Measurements from ENCODE around the gene PLAC8.
"Not testable (repeated sequence)": the region's sequence is repeated elsewhere in the genome, so short reads cannot be mapped to it uniquely, and the experiment has no call there.

Gene PLAC8

DNA sequence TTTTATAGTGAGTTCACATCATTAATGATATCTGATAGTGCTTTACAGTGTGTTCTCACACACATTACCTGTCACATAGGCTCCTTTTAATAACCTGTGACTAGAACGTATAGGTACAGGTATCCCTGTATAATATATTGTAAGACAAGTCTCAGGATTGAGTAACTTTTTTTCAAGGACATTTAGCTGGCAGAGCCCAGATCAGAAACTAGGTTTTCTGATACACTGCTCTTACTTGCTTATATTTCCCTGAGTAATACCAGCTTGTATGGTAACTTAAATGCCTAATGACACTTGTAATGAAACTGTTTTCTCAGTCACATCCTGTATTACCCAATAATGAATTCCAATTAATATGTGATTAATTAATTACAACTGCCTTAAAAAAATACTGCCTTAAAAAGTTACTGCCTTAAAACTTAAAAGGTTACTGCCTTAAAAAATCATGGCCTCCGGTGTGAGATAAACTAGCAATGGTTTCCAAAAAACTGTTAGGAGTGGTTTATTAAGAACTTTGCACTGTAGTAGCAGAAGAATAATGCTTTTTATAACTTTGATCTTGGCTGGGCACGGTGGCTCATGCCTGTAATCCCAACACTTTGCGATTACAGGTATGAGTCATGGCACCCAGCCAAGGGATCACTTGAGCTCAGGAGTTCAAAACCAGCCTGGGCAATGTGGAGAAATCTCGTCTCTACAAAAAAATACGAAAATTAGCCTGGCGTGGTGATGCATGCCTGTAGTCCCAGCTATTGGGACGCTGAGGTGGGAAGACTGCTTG is 67.6 kb downstream of the PLAC8 start:
- TF ChIP-seq, protein P1, sequence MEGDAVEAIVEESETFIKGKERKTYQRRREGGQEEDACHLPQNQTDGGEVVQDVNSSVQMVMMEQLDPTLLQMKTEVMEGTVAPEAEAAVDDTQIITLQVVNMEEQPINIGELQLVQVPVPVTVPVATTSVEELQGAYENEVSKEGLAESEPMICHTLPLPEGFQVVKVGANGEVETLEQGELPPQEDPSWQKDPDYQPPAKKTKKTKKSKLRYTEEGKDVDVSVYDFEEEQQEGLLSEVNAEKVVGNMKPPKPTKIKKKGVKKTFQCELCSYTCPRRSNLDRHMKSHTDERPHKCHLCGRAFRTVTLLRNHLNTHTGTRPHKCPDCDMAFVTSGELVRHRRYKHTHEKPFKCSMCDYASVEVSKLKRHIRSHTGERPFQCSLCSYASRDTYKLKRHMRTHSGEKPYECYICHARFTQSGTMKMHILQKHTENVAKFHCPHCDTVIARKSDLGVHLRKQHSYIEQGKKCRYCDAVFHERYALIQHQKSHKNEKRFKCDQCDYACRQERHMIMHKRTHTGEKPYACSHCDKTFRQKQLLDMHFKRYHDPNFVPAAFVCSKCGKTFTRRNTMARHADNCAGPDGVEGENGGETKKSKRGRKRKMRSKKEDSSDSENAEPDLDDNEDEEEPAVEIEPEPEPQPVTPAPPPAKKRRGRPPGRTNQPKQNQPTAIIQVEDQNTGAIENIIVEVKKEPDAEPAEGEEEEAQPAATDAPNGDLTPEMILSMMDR (IDR thresholded peaks at IDR 0.05; ENCODE audit: low read depth, low read length), result no peak
- no peak for DNase-seq (ENCODE audit: low read depth in 2 of 2)
- no peak overlapping the region for H3K4me3 ChIP-seq (replicated peaks in 1 of 2; ENCODE audit: low read depth in 2 of 2, low read length in 2 of 2)

DNA sequence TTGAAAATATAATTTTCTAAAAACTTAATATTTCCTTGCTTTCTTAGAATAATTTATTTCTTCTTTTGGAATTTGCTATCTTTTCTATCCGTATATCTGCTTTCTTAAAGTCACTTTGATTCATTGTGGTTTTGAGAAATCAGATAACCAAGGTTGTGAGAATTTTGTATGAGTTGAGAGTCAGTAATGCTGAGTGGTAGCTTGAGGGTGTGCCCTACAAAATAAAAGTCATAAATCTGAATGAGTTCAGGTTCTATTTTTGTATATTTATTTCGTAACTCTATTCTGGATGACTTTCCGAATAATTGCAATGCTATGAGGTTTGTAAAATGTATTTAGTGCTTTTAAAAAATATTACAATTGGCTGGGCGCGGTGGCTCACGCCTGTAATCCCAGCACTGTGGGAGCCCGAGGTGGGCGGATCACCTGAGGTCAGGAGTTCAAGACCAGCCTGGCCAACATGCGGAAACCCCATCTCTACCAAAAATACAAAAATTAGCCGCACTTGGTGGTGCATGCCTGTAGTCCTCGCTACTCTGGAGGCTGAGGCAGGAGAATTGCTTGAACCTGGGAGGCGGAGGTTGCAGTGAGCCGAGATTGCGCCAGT is 70.6 kb downstream of the PLAC8 start:
- TF ChIP-seq, protein P1 (IDR thresholded peaks at IDR 0.05; ENCODE audit: low read depth, low read length), result no peak
- no peak overlapping the region for H3K4me3 ChIP-seq (replicated peaks in 1 of 2; ENCODE audit: low read depth in 2 of 2, low read length in 2 of 2)
- peak; percentile 43 to 82 for DNase-seq (ENCODE audit: low read depth in 2 of 2)

DNA sequence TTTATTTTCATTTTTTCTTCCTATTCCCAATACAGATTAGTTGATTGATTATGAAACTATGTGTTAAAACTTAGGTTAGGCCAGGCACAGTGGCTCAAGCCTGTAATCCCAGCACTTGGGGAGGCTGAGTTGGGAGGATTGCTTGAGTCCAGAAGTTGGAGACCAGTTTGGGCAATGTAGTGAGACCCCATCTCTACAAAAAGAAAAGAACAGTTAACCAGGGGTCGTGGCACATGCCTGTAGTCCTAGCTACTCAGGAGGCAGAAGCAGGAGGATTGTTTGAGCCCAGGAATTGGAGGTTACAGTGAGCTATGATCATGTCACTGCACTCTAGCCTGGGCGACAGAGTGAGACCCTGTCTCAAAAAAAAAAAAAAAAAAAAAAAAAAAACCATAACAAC is 71.4 kb downstream of the PLAC8 start:
- not testable (repeated sequence) for DNase-seq (ENCODE audit: low read depth in 2 of 2); H3K4me3 ChIP-seq (replicated peaks in 1 of 2; ENCODE audit: low read depth in 2 of 2, low read length in 2 of 2)

DNA sequence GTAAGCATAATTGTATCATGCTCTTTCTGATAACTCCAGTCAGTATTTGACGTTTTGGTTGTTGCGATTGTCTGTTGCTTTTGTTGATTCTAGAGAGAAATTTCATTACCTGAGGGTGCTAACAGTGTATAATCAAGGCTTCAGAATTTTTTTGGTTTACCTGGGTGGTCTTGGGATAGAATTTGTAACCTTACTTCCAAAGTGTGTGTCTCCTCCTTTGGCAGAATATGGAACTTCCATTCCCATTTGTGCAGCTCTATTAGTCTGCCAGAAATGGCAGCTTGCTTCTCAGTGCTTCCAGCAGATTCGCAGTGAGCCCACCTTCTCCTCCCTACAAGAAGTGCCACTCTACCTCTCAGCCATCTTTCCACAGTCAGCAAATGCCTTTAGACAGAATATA is 74.3 kb downstream of the PLAC8 start:
- no peak for DNase-seq (ENCODE audit: low read depth in 2 of 2)
- no peak overlapping the region for H3K4me3 ChIP-seq (replicated peaks in 1 of 2; ENCODE audit: low read depth in 2 of 2, low read length in 2 of 2)
- TF ChIP-seq, protein P1 (IDR thresholded peaks at IDR 0.05; ENCODE audit: low read depth, low read length), result no peak
